Renal pelvis (tissue), 4 donors: Measurements from ENCODE around the gene PPP1R2. TPM values are rescaled to one million over a fixed set of nuclear protein-coding genes. Genes with fewer than 3 reads are reported as not detected.

Source experiments
- DNase-seq: peaks from one replicate; pipeline ENCODE4 v3.0.0-alpha.2; 2013
- polyA plus RNA-seq, 3 donors: library from polyadenylated mRNA; unstranded; fragments of 120-200 nt; gene quantifications; one replicate each; pipeline ENCODE4 v1.2.1, GENCODE V29; 2013; ENCODE audit not compliant: insufficient read length in 3 of 3

The PPP1R2 gene
- polyA plus RNA-seq, 3 donors, result 53.3 to 56.1 (median 54.0) TPM

GRCh38 chr3:195468841-195469240, 74.3 kb downstream of the PPP1R2 start:
- DNase-seq, result no peak

GRCh38 chr3:195468391-195468776, 74.7 kb downstream of the PPP1R2 start:
- no peak for DNase-seq

GRCh38 chr3:195467641-195468390, 75.3 kb downstream of the PPP1R2 start:
- DNase-seq, result no peak

GRCh38 chr3:195466251-195466650, 76.9 kb downstream of the PPP1R2 start:
- DNase-seq, result no peak

Other genes with a start within 250 kb of the PPP1R2 start
- gene ACAP2, start 100.3 kb downstream of the PPP1R2 start, polyA plus RNA-seq, result 10 to 100 TPM; 26.7 to 36.3 (median 34.0) TPM
- gene APOD, start 40.6 kb upstream of the PPP1R2 start, polyA plus RNA-seq, result 10 to 100 TPM in 2 of 3 donors, 1 to 10 TPM in 1; 8.2 to 11.3 (median 10.0) TPM
- 10 to 100 TPM; 17.2 to 50.5 (median 39.6) TPM for gene MUC20, start 177.7 kb upstream of the PPP1R2 start, polyA plus RNA-seq